RWPE2 (cell line): Measurements from ENCODE around the gene SLC39A1.
A peak's percentile ranks its signal among the peaks of the same experiment; 100 is the strongest.
"Not testable (repeated sequence)": the region's sequence is repeated elsewhere in the genome, so short reads cannot be mapped to it uniquely, and the experiment has no call there.

ENCODE experiments used
- ATAC-seq: fragments of 200-7000 bp; cut with Tn5 transposase; 3 replicates; pipeline ENCODE4 v1.9.1; 2021; ENCODE audit warnings: low read depth
- DNase-seq: peaks from one replicate; pipeline ENCODE4 v3.0.0-alpha.2; 2020; ENCODE audit warnings: low spot score
- H3K27ac ChIP-seq: fragments of 450-650 bp; 2 replicates; pipeline ENCODE4 v1.5.1; 2017; ENCODE audit warnings: mild to moderate bottlenecking; ENCODE audit not compliant: poor library complexity, severe bottlenecking
- H3K27me3 ChIP-seq: fragments of 250-450 bp; sonication (Bioruptor Pico); 2 replicates; pipeline ENCODE4 v1.5.1; 2021; ENCODE audit warnings: mild to moderate bottlenecking, moderate library complexity; ENCODE audit not compliant: insufficient read depth, poor library complexity, severe bottlenecking
- H3K36me3 ChIP-seq: fragments of 250-450 bp; sonication (Bioruptor Pico); 2 replicates; pipeline ENCODE4 v1.5.1; 2020; ENCODE audit warnings: low read depth, mild to moderate bottlenecking, moderate library complexity
- H3K4me1 ChIP-seq: fragments of 250-450 bp; sonication (Bioruptor Pico); 2 replicates; pipeline ENCODE4 v1.5.1; 2021; ENCODE audit warnings: mild to moderate bottlenecking, moderate library complexity; ENCODE audit not compliant: insufficient read depth, poor library complexity, severe bottlenecking
- H3K4me3 ChIP-seq: fragments of 250-450 bp; sonication (Bioruptor Pico); 2 replicates; pipeline ENCODE4 v1.5.1; 2021; ENCODE audit warnings: mild to moderate bottlenecking, moderate library complexity; ENCODE audit not compliant: severe bottlenecking
- H3K9me3 ChIP-seq: fragments of 250-450 bp; sonication (Bioruptor Pico); 2 replicates; pipeline ENCODE4 v1.5.1; 2021; ENCODE audit warnings: mild to moderate bottlenecking, moderate library complexity; ENCODE audit not compliant: severe bottlenecking
- TF ChIP-seq, protein P1 (sequence below): fragments of 450-650 bp; IDR thresholded peaks from one replicate; pipeline ENCODE4 v1.5.1; 2017; ENCODE audit warnings: mild to moderate bottlenecking, moderate library complexity; ENCODE audit not compliant: poor library complexity, severe bottlenecking

SLC39A1 gene

GRCh38 chr1:153987621-153988020 is 24.3 kb upstream of the SLC39A1 start:
- TF ChIP-seq, protein P1, sequence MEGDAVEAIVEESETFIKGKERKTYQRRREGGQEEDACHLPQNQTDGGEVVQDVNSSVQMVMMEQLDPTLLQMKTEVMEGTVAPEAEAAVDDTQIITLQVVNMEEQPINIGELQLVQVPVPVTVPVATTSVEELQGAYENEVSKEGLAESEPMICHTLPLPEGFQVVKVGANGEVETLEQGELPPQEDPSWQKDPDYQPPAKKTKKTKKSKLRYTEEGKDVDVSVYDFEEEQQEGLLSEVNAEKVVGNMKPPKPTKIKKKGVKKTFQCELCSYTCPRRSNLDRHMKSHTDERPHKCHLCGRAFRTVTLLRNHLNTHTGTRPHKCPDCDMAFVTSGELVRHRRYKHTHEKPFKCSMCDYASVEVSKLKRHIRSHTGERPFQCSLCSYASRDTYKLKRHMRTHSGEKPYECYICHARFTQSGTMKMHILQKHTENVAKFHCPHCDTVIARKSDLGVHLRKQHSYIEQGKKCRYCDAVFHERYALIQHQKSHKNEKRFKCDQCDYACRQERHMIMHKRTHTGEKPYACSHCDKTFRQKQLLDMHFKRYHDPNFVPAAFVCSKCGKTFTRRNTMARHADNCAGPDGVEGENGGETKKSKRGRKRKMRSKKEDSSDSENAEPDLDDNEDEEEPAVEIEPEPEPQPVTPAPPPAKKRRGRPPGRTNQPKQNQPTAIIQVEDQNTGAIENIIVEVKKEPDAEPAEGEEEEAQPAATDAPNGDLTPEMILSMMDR = no peak

DNA sequence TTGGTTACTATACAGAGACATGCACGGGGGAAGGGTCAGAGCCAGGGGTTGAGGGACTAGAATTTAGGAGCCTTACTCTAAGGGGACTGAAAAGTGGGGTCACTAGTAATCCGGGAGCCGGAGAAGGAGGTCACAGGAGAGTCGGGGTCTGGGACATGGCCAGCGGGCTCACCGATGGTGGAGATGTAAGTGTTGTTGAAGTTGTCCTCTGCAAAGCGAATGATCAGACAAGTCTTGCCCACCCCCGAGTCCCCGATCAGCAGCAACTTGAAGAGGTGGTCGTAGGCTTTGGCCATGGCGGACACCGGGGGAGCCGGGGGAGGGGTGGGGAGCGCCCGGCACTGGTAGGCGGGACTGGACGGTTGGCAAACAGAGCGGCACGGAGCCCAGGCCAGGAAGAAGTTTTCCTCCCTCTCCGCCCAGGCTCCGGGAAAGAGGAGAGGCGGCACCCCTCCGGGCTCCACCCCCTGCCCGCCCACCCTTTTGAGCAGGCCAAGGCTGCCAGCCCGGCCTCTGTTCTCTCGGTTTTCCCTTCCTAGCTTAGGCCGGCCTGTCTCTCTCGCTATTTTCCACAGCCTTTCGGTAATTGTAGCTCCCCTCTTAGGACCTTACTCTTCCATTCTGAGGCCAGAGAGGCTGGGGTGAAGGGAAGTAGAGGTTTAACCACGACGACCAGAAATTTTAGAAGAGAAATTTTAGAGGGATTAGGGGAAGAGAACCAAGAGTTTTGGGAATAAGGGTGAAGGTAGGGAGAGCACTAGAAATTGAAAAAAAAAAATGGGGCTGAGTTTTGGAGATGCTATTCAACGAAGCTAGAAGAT is 22.8 kb upstream of the SLC39A1 start, which contains the start of gene RAB13:
Gene RAB13, minus strand, starts transcription at position 399 of the 821 bp plus-strand sequence. Its CDS starts 103 bp downstream, at position 296.
- peak; percentile 84 for DNase-seq
- Histone ChIP-seq H3K4me3 (peak within 1 kb of the TSS; percentile 40), H3K36me3 (peaks cover 25% of the 10 kb centered on the region), H3K4me1 (peaks cover 12% of the 10 kb centered on the region), H3K27me3 (no peaks in the 10 kb centered on the region), H3K27ac (peak within 1 kb of the TSS; percentile 71), H3K9me3 (no peaks in the 10 kb centered on the region)
- peak; percentile 86 for ATAC-seq
- TF ChIP-seq, protein P1 = no peak

More at GRCh38 chr1:153987621-153988020, 24.3 kb upstream of the SLC39A1 start:
- no peaks in the 10 kb centered on the region for H3K27me3 ChIP-seq
- no peaks in the 10 kb centered on the region for H3K9me3 ChIP-seq
- no peak overlapping the region for H3K4me3 ChIP-seq
- H3K36me3 ChIP-seq = peaks cover 36% of the 10 kb centered on the region
- no peak for DNase-seq
- no peak for ATAC-seq
- peak overlapping the region; percentile 71 for H3K27ac ChIP-seq
- peaks cover 18% of the 10 kb centered on the region for H3K4me1 ChIP-seq

- DNase-seq (no peak), ATAC-seq (peak; percentile 2; the same call in 1 of the 3 replicates)
- peak overlapping the region; percentile 40 for H3K4me3 ChIP-seq
- H3K9me3 ChIP-seq = no peaks in the 10 kb centered on the region
- peak overlapping the region; percentile 71 for H3K27ac ChIP-seq
- peaks cover 22% of the 10 kb centered on the region for H3K36me3 ChIP-seq
- TF ChIP-seq, protein P1 = no peak
- no peaks in the 10 kb centered on the region for H3K27me3 ChIP-seq
- peaks cover 12% of the 10 kb centered on the region for H3K4me1 ChIP-seq
Observed at GRCh38 chr1:153985341-153985912, 22.1 kb upstream of the SLC39A1 start.

- no peak for ATAC-seq
- TF ChIP-seq, protein P1 = no peak
- peak overlapping the region; percentile 71 for H3K27ac ChIP-seq
Observed at GRCh38 chr1:153984123-153984894, 21.0 kb upstream of the SLC39A1 start.

DNA sequence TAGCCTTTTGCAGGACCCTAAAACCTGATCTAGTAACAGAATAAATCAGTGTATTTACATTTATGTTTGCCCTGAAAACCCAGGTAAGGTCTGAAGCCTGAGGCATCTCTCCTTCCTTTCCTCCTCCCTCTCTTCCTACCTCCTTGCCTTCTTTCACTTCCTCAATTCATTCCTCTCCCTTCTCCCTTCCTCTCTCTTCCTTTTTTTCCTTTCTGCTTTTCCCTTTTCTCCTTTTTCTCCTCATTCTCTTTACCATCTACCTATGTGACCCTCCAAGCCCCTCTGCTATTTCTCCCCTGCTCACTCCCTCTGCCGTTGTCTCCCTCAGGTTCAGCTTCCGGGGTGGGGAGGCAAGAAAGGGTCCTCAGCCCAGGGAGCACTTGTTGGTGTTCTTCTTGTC is 18.4 kb upstream of the SLC39A1 start:
- H3K27ac ChIP-seq, DNase-seq, ATAC-seq, H3K9me3 ChIP-seq, H3K4me1 ChIP-seq, H3K27me3 ChIP-seq, H3K4me3 ChIP-seq: not testable (repeated sequence)
- peaks cover 27% of the 10 kb centered on the region for H3K36me3 ChIP-seq

More at GRCh38 chr1:153984123-153984894, 21.0 kb upstream of the SLC39A1 start:
- Histone ChIP-seq H3K4me1 (peaks cover 8% of the 10 kb centered on the region), H3K36me3 (peaks cover 22% of the 10 kb centered on the region), H3K4me3 (no peak overlapping the region), H3K27me3 (no peaks in the 10 kb centered on the region), H3K9me3 (no peaks in the 10 kb centered on the region)
- no peak for DNase-seq

GRCh38 chr1:153979091-153979490 is 15.8 kb upstream of the SLC39A1 start:
- DNase-seq, H3K4me3 ChIP-seq, ATAC-seq, H3K4me1 ChIP-seq, H3K27ac ChIP-seq, H3K9me3 ChIP-seq, H3K27me3 ChIP-seq: not testable (repeated sequence)
- H3K36me3 ChIP-seq = peaks cover 45% of the 10 kb centered on the region
